Tibial nerve (tissue), 3 donors: ENCODE measurements around the gene CLEC16A.

Experiments
- CTCF ChIP-seq, 5 experiments: fragments of 200-600 bp in 3 of 5; fragments of 450-650 bp in 2 of 5; sonication (generic) in 3 of 5; IDR thresholded peaks; one replicate each; pipeline ENCODE4 v1.5.1; 2016 to 2019; ENCODE audit warnings: antibody characterized with exemption in 5 of 5, mild to moderate bottlenecking in 3 of 5, moderate library complexity in 2 of 5
- POLR2A ChIP-seq, 2 donors: fragments of 450-650 bp; IDR thresholded peaks; one replicate each; pipeline ENCODE4 v1.6.1; 2017; ENCODE audit warnings: antibody characterized with exemption in 2 of 2, mild to moderate bottlenecking in 2 of 2, moderate library complexity in 2 of 2

- TF ChIP-seq CTCF (IDR thresholded peaks at IDR 0.05) (no peak), POLR2A (IDR thresholded peaks at IDR 0.05) (no peak)
Measured at GRCh38 chr16:10976634-10977033, 32.3 kb downstream of the CLEC16A start.
